22Rv1 (cell line): ENCODE results near the gene DELE1.

Source experiments
- CTCF ChIP-seq: fragments of 450-650 bp; IDR thresholded peaks from 2 replicates; pipeline ENCODE4 v1.5.1; 2017; ENCODE audit warnings: mild to moderate bottlenecking
- ZFX ChIP-seq: fragments of 450-650 bp; IDR thresholded peaks from 2 replicates; pipeline ENCODE4 v1.6.1; 2017; ENCODE audit warnings: antibody characterized with exemption, borderline replicate concordance

- TF ChIP-seq CTCF = no peak
- no peak for TF ChIP-seq ZFX
Measured at GRCh38 chr5:141966963-141967333, 43.3 kb downstream of the DELE1 start.
